Chondrocyte (in vitro differentiated cells): Measurements from ENCODE around the gene PDZK1IP1. TPM values are rescaled to one million over a fixed set of nuclear protein-coding genes. Genes with fewer than 3 reads are reported as not detected.
"Not testable (repeated sequence)": the region's sequence is repeated elsewhere in the genome, so short reads cannot be mapped to it uniquely, and the experiment has no call there.

Experiments used
- DNase-seq: peaks from one replicate; pipeline ENCODE4 v3.0.0; 2021; ENCODE audit warnings: mixed read lengths, low spot score
- H3K27ac Mint-ChIP-seq: one replicate; pipeline ENCODE4 v1.8.0; 2021; ENCODE audit warnings: mild to moderate bottlenecking, moderate library complexity, mixed read lengths; ENCODE audit not compliant: unreplicated experiment
- H3K27me3 Mint-ChIP-seq: 2 replicates; pipeline ENCODE4 v1.8.0; 2021; ENCODE audit warnings: low read depth, mixed read lengths
- H3K36me3 Mint-ChIP-seq: 2 replicates; pipeline ENCODE4 v1.8.0; 2021; ENCODE audit warnings: low read depth, mixed read lengths
- H3K4me1 Mint-ChIP-seq: 2 replicates; pipeline ENCODE4 v1.8.0; 2021; ENCODE audit warnings: low read depth, mild to moderate bottlenecking, mixed read lengths
- H3K4me3 Mint-ChIP-seq: one replicate; pipeline ENCODE4 v1.8.0; 2021; ENCODE audit warnings: mild to moderate bottlenecking, moderate library complexity, mixed read lengths; ENCODE audit not compliant: unreplicated experiment
- H3K9me3 Mint-ChIP-seq: 2 replicates; pipeline ENCODE4 v1.8.0; 2021; ENCODE audit warnings: low read depth, mixed read lengths
- CTCF ChIP-seq: fragments of 200-600 bp; sonication (generic); IDR thresholded peaks from 2 replicates; pipeline ENCODE4 v1.5.0; 2021; ENCODE audit warnings: antibody characterized with exemption, mild to moderate bottlenecking, moderate library complexity
- total RNA-seq: library from RNA; stranded (reverse); gene quantifications from 3 replicates; pipeline ENCODE4 v1.2.1, GENCODE V29; 2021

The PDZK1IP1 gene
- total RNA-seq, 1 donor from 2014 or later, result not detected

- no peak for TF ChIP-seq CTCF
- peaks cover 15% of the 10 kb centered on the region for H3K9me3 Mint-ChIP-seq
- no peak for DNase-seq
- peaks cover 4% of the 10 kb centered on the region for H3K27me3 Mint-ChIP-seq
- H3K4me3 Mint-ChIP-seq, result no peak overlapping the region
- peaks cover under 1% of the 10 kb centered on the region for H3K36me3 Mint-ChIP-seq
- no peak overlapping the region for H3K27ac Mint-ChIP-seq
- no peaks in the 10 kb centered on the region for H3K4me1 Mint-ChIP-seq
Measured at GRCh38 chr1:47161298-47162040, 28.4 kb downstream of the PDZK1IP1 start.

DNA sequence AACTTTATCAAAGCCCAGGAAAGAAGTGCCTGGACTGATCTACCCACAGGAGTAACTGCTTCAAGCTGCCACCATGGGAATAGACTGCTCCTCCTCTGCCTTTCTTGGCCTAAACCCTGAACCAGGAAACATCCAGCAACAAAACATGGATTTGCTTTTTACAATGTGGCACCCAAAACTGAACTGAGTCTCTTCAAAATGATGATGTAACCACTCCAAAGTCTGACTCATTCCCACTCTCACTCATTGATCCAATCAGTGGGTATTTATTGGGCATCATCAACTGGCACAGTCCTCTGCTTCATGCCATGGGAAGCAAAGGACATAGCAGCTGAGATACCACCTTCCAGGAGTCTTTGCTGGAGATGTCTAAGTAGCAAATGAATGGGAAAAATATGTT is 29.1 kb downstream of the PDZK1IP1 start:
- no peaks in the 10 kb centered on the region for H3K4me1 Mint-ChIP-seq
- no peak for DNase-seq
- peaks cover 8% of the 10 kb centered on the region for H3K27me3 Mint-ChIP-seq
- H3K36me3 Mint-ChIP-seq, result peaks cover 3% of the 10 kb centered on the region
- H3K27ac Mint-ChIP-seq, result no peak overlapping the region
- TF ChIP-seq CTCF, result no peak
- no peak overlapping the region for H3K4me3 Mint-ChIP-seq
- H3K9me3 Mint-ChIP-seq, result peaks cover 21% of the 10 kb centered on the region

GRCh38 chr1:47157957-47158356 is 31.9 kb downstream of the PDZK1IP1 start:
- not testable (repeated sequence) for H3K4me1 Mint-ChIP-seq, H3K36me3 Mint-ChIP-seq, H3K27ac Mint-ChIP-seq, H3K4me3 Mint-ChIP-seq, DNase-seq
- H3K27me3 Mint-ChIP-seq, result peaks cover 14% of the 10 kb centered on the region
- peaks cover 30% of the 10 kb centered on the region for H3K9me3 Mint-ChIP-seq

GRCh38 chr1:47156457-47156856 is 33.4 kb downstream of the PDZK1IP1 start:
- Mint-ChIP-seq H3K9me3 (peaks cover 26% of the 10 kb centered on the region), H3K27me3 (peaks cover 12% of the 10 kb centered on the region)
- not testable (repeated sequence) for H3K27ac Mint-ChIP-seq, H3K36me3 Mint-ChIP-seq, H3K4me3 Mint-ChIP-seq, H3K4me1 Mint-ChIP-seq, DNase-seq

- not testable (repeated sequence) for H3K27ac Mint-ChIP-seq, DNase-seq
Measured at GRCh38 chr1:47149162-47149561, 40.7 kb downstream of the PDZK1IP1 start.

GRCh38 chr1:47147047-47147785 is 42.6 kb downstream of the PDZK1IP1 start:
- Mint-ChIP-seq H3K9me3 (no peaks in the 10 kb centered on the region), H3K27ac (no peak overlapping the region), H3K27me3 (peaks cover 14% of the 10 kb centered on the region), H3K4me1 (no peaks in the 10 kb centered on the region), H3K4me3 (no peak overlapping the region), H3K36me3 (no peaks in the 10 kb centered on the region)
- TF ChIP-seq CTCF, result no peak
- no peak for DNase-seq

More at GRCh38 chr1:47149162-47149561, 40.7 kb downstream of the PDZK1IP1 start:
- not testable (repeated sequence) for H3K9me3 Mint-ChIP-seq, H3K36me3 Mint-ChIP-seq, H3K4me1 Mint-ChIP-seq, H3K4me3 Mint-ChIP-seq
- peaks cover 17% of the 10 kb centered on the region for H3K27me3 Mint-ChIP-seq

- H3K36me3 Mint-ChIP-seq, H3K4me3 Mint-ChIP-seq, H3K4me1 Mint-ChIP-seq, H3K27ac Mint-ChIP-seq, DNase-seq, H3K9me3 Mint-ChIP-seq: not testable (repeated sequence)
- H3K27me3 Mint-ChIP-seq, result peaks cover 16% of the 10 kb centered on the region
Measured at GRCh38 chr1:47146495-47146894, 43.3 kb downstream of the PDZK1IP1 start.
